Activated CD4-positive, alpha-beta T cell treated with anti-CD3 and anti-CD28 coated beads, Interleukin-2, amount 50 U/mL, for 48 hours (primary cell): Measurements from ENCODE around the gene KRTAP9-3.
"Not testable (repeated sequence)": the region's sequence is repeated elsewhere in the genome, so short reads cannot be mapped to it uniquely, and the experiment has no call there.

Source experiments
- DNase-seq, 2 experiments: peaks; one replicate each; pipeline ENCODE4 v3.0.0-alpha.2; 2020

The KRTAP9-3 gene, protein sequence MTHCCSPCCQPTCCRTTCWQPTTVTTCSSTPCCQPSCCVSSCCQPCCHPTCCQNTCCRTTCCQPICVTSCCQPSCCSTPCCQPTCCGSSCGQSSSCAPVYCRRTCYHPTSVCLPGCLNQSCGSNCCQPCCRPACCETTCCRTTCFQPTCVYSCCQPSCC

DNA sequence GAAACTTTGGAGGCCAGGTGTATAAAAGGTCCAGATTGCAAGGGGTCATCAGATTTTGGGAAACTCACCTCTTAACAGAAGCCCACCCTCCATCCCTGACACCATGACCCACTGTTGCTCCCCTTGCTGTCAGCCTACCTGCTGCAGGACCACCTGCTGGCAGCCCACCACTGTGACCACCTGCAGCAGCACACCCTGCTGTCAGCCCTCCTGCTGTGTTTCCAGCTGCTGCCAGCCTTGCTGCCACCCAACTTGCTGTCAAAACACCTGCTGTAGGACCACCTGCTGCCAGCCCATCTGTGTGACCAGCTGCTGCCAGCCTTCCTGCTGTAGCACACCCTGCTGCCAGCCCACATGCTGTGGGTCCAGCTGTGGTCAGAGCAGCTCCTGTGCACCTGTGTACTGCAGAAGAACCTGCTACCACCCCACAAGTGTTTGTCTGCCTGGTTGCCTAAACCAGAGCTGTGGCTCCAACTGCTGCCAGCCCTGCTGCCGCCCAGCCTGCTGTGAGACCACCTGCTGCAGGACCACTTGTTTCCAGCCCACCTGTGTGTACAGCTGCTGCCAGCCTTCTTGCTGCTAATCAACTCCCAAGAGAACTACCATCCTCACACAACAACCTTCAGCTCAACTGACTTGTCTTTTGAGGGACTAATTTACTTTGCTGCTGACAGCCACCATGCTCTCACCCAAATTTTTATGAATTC, at the start of gene KRTAP9-3:
Gene KRTAP9-3, plus strand, starts transcription at position 51 of the 707 bp plus-strand sequence. Its CDS starts 53 bp downstream, at position 104.
- not testable (repeated sequence) for DNase-seq

DNA sequence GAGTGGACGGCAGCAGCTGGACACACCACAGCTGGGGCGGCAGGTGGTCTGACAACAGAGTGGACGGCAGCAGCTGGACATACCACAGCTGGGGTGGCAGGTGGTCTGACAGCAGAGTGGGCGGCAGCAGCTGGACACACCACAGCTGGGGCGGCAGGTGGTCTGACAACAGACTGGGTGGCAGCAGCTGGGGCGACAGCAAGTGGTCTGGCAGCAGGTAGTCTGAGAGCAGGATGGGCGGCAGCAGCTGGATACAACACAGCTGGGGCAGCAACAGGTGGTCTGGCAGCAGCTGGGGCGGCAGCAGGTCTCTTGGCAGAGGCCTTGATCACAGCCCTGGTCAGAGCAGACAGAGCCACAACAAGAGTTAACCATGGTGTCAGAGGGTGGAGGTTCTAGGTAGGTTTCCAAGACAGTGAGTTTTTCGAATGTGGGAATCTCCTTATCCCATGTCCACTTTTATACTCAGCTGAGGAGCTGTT, 47.7 kb upstream of the KRTAP9-3 start, which contains the start of gene KRTAP4-1:
Gene KRTAP4-1, minus strand, starts transcription at position 432 of the 482 bp plus-strand sequence. Its CDS starts 57 bp downstream, at position 375.
- DNase-seq = no peak

DNA sequence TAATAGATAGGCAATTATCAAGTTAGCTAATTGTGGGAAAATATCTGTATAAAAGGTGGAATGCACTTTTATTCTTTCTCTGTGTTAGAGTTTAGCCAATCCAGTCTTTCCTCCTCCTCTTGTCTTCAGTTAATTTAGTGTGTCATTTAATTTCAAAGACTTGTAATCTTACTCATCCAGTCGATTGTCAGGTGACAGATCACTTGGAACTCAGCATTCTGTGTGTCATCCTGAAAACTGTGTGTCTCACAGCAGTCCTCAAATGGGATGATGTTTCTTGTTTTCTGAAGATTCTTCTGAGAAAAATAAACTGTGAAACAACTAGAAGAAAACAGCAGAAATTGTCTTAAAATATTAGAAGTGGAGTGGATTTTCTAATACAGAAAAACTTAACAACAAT, 47.2 kb upstream of the KRTAP9-3 start:
- DNase-seq = no peak

DNA sequence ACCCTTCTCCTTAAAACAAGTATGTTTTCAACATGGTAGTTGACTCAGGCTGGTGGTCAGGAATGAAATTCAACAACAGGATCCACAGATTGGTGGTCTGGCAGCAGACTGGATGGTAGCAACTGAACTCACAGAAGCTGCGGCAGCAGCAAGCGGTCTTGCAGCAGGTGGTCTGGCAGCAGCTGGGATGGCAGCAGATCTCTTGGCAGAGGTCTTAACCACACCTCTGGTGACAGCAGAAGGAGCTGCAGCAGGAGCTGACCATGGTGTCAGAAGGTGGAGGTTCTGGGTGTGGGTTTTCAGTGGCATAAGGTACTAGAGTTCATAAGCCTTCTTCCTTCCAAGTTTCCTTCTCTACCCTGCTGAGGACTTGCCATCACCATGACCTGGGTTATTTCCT, 45.4 kb upstream of the KRTAP9-3 start:
- no peak for DNase-seq

DNA sequence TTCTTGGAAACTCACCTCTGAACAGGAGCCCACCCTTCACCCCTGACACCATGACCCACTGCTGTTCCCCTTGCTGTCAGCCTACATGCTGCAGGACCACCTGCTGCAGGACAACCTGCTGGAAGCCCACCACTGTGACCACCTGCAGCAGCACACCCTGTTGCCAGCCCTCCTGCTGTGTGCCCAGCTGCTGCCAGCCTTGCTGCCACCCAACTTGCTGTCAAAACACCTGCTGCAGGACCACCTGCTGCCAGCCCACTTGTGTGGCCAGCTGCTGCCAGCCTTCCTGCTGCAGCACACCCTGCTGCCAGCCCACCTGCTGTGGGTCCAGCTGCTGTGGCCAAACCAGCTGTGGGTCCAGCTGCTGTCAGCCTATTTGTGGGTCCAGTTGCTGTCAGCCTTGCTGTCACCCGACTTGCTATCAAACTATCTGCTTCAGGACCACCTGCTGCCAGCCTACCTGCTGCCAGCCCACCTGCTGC, 42.4 kb upstream of the KRTAP9-3 start, which contains the start of gene KRTAP9-1:
Gene KRTAP9-1, plus strand, starts transcription at position 51 of the 482 bp plus-strand sequence. Its CDS starts 0 bp downstream, at position 51.
- DNase-seq = not testable (repeated sequence)

DNA sequence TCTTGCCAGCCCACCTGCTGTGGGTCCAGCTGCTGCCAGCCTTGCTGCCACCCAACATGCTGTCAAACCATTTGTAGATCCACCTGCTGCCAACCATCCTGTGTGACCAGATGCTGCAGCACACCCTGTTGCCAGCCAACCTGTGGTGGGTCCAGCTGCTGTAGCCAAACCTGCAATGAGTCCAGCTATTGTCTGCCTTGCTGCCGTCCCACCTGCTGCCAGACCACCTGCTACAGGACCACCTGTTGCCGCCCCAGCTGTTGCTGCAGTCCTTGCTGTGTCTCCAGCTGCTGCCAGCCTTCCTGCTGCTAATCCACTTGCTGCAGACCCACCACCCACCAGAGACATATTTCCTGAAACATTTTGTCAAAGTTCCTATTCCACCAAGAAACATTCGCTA, 41.9 kb upstream of the KRTAP9-3 start:
- DNase-seq = no peak

DNA sequence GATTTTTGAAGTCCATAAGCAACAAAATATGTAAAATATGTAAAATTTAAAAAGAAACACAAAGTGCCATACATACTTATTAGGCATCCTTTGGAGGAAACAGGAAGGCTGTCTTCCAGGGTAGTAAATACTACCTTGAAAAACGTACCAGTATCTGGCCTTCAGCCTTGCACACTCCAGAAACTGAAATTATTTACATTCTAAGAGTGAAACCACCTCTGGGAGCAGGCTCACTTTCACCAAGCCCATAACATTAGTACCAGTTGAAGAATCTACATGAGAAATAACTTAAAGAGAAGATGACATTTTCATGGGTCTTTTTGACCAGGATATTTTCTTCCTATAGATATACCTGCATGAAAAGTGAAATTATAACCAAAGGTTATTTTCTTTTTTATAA, 36.2 kb upstream of the KRTAP9-3 start:
- no peak for DNase-seq

DNA sequence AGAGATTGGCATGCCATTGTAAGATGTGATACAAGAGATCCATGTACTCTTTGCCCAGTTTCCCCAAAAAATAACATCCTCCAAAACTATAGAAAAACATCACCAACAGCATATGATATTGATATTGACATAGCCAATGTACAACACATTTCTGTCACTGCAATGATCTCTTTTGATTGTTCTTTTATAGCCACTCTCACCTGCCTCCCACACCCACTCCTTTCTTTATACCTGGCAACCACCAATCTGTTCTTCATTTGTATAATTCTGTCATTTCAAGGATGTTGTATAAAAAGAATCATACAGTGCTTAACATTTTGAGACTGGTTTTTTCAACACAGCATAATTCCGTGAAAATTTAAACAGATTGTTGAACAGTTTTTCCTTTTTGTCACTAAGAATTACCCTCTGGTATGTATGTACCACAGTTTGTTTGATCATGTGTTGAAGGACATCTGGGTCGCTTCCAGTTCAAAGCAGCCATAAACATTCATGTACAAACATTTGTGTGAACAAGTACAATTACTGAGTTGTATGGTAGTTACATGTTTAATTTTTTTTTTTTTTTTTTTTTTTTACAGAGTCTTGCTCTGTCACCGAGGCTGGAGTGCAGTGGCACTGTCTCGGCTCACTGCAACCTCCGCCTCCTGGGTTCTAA, 32.7 kb upstream of the KRTAP9-3 start:
- DNase-seq = no peak

DNA sequence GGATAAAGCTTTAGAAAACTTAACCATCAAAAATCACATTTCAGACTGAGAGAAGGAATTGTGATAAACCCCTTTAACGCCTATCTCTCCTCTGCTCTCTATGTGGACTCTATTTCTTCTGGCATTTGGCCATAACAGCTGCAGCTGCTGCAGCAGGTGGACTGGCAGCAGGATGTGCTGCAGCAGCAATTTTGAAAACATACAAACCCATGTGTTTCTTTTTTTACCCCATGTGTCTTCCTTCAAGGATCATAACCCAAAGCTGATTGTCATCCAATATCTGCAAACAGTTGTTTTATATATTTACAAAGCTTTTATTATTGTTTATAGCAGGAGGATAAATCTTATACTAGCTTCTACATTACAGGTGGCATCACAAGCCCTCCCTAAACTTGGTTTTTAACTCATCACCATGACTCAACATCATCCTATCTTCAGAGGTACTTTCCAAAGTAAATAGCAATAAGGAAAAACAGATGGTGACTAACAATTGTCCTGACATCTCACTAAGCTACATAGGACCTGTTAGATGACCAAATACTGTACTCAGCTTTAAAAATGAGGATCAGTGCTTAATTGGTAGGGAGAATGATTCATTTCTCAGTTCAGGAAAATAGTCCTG, 20.3 kb upstream of the KRTAP9-3 start:
- no peak for DNase-seq

DNA sequence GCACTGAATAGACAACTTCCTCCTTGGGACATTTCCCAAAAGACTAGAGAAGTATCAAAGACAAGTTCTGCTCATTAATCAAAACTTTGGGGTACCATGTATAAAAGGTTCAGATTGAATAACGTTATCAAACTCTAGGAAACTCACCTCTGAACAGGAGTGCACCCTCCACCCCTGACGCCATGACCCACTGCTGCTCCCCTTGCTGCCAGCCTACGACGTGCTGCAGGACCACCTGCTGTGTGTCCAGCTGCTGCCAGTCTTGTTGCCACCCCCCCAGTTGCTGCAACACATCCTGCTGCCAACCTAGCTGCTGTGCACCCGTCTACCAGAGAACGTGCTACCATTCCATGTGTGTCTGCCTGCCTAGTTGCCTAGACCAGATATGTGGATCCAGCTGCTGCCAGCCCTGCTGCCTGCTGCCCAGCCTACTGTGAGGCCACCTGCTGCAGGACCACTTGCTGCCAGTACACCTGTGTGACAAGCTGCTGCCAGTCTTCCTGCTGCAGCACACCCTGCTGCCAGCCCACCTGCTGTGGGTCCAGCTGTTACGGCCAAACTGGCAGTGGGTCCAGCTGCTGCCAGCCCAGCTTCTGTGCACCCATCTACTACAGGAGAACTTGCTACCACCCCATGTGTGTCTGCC, 19.6 kb upstream of the KRTAP9-3 start:
- no peak for DNase-seq

DNA sequence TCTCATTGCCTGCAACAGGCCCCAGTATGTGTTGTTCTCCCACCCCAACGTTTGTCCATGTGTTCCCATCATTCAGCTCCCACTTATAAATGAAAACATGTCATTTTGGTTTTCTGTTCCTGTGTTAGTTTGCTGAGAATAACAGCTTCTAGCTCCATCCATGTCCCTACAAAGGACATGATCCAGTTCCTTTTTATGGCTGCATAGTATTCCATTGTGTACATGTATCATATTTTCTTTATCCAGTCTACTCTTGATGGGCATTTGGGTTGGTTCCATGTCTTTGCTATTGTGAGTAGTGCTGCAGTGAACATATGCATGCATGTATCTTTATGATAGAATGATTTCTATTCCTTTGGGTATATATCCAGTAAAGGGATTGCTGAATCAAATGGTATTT, 16.6 kb upstream of the KRTAP9-3 start:
- no peak for DNase-seq

DNA sequence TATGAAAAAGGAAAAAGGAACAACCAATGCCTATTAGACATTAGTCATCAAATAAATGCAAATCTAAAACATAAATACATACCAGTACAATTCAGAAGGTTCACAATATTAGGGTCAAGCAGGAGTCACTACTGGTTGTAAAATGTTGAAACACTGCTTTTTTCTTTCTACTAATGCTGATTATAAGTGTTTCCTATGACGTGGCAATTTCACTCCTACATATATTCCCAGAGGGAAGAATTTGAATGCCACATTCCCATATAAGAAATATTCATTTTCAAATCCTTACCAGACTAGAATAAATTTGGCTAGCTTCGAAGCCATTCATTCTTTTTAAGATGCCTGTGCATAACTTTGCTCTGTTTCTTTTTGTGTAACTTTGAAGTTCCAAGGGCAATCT, 8.4 kb upstream of the KRTAP9-3 start:
- no peak for DNase-seq

DNA sequence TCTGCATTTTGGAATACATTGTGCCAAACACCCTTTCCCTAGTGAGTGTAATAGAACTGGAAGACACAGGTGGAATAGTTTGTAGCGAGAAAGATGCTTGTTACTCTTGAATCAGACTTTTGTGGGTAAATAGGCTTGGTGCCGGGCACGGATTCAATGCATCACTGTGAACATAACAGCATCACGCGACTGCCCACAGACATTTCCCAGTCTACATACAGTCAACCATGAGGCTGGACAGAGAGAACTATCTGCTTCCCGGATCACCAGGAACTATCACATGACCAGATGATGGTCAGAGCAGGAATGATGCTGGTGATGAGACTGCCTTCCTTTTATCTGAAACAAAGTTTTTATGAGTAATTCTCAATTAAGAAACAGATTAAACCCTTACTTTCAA, 6.2 kb upstream of the KRTAP9-3 start:
- no peak for DNase-seq

DNA sequence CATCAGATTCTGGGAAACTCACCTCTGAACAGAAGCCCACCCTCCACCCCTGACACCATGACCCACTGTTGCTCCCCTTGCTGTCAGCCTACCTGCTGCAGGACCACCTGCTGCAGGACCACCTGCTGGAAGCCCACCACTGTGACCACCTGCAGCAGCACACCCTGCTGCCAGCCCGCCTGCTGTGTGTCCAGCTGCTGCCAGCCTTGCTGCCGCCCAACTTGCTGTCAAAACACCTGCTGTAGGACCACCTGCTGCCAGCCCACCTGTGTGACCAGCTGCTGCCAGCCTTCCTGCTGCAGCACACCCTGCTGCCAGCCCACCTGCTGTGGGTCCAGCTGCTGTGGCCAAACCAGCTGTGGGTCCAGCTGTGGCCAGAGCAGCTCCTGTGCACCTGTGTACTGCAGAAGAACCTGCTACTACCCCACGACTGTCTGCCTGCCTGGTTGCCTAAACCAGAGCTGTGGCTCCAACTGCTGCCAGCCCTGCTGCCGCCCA, 5.6 kb upstream of the KRTAP9-3 start, which contains the start of gene KRTAP9-2:
Gene KRTAP9-2, plus strand, starts transcription at position 51 of the 498 bp plus-strand sequence. Its CDS starts 7 bp downstream, at position 58.
- DNase-seq = not testable (repeated sequence)

DNA sequence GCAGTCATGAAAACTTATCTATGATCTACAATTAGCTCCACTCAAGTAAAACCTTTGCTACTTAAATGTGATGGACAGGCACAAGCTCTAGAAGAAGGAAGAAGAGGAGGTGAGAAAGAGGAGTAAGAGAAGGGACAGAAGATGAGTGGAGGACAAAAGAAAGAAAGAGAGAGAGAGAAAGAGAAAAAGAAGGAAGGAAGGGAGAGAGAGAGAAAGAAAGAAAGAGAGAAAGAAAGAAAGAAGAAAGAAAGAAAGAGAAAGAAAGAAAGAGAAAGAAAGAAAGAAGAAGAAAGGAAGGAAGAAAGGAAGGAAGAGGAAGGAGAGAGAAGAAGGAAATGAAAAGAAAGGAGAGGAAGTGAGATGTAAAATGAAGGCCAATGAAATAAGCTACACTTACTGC, 2.2 kb upstream of the KRTAP9-3 start:
- DNase-seq = no peak

DNA sequence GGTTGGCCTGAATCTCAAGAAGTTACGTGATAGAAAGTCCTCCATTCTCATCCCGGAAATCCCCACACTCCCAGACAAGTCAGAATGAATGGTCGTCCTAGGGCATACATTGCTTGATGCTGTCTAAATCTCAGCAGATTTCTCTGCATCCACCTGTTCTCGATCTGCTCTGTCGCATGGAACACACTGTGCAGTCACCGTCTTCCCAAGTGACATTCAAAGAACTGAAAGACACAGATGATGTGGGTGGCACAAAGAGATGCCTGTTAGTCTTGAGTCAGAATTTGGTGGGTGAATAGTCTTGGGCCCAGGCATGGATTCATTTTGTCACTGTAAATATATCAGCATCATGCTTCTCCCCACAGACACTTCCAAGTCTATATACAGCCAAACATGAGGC, 518 bp upstream of the KRTAP9-3 start:
- no peak for DNase-seq

DNA sequence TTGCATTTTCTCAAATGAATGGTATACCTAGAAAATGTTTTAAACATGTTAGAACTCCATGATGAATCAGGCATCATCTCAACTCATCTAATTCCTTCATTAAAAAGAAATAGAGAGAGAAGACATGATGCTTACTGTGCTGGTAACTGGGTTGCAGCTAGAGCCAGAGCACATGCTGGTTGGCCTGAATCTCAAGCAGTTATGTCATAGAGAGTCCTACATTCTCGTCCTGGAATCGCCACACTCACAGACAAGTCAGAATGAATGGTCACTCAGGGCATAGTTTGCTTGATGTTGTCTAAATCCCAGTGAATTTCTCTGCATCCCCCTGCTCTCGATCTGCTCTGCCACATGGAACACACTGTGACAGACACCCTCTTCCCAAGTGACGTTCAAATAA, 4.9 kb downstream of the KRTAP9-3 start:
- DNase-seq = not testable (repeated sequence)

DNA sequence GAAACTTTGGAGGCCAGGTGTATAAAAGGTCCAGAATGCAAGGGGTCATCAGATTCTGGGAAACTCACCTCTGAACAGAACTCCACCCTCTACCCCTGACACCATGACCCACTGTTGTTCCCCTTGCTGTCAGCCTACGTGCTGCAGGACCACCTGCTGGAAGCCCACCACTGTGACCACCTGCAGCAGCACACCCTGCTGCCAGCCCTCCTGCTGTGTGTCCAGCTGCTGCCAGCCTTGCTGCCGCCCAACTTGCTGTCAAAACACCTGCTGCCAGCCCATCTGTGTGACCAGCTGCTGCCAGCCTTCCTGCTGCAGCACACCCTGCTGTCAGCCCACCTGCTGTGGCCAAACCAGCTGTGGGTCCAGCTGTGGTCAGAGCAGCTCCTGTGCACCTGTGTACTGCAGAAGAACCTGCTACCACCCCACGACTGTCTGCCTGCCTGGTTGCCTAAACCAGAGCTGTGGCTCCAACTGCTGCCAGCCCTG, 5.7 kb downstream of the KRTAP9-3 start, which contains the start of gene KRTAP9-8:
Gene KRTAP9-8, plus strand, starts transcription at position 51 of the 489 bp plus-strand sequence. Its CDS starts 53 bp downstream, at position 104.
- not testable (repeated sequence) for DNase-seq

DNA sequence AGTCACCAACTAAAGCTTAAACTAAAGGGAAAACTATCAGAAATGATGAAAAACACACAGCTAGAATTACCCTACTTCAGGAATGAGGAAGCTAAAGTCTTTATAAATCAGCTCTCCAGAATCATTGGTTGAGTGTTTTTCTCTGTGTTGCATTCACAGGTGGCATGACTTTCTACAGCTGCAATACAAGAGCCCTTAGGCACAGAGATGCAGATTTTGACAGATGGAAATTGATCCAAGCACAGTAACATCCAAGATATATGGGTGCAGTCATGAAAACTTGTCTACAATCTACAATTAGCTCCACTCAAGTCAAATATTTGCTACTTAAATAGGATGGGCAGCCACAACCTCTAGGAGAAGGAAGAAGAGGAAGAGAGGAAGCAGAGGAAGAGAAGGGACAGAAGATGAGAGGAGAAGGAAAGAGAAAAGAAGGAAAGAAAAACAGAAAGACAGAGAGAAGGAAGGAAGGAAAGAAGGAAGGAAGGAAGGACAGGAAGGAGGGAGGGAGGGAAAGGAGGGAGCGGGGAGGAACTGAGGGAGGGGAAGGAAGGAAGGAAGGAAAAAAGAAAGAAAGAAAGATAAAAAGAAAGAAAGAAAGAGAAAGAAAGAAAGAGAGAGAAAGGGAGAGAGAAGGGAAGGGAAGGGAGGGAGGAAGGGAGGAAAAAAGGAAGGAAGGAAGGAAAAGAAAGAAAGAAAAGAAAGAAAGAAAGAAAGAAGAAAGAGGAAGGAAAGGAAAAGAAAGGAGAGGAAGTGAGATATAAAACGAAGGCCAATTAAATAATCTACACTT, 14.9 kb downstream of the KRTAP9-3 start:
- DNase-seq = not testable (repeated sequence)

DNA sequence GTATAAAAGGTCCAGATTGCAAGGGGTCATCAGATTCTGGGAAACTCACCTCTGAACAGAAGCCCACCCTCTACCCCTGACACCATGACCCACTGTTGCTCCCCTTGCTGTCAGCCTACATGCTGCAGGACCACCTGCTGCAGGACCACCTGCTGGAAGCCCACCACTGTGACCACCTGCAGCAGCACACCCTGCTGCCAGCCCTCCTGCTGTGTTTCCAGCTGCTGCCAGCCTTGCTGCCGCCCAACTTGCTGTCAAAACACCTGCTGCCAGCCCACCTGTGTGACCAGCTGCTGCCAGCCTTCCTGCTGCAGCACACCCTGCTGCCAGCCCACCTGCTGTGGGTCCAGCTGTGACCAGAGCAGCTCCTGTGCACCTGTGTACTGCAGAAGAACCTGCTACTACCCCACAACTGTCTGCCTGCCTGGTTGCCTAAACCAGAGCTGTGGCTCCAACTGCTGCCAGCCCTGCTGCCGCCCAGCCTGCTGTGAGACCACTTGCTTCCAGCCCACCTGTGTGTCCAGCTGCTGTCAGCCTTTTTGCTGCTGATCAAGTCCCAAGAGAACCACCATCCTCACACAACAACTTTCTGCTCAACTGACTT, 17.5 kb downstream of the KRTAP9-3 start, which contains the start of gene KRTAP9-4:
Gene KRTAP9-4, plus strand, starts transcription at position 51 of the 604 bp plus-strand sequence. Its CDS starts 34 bp downstream, at position 85.
- not testable (repeated sequence) for DNase-seq
